ENCODE data around the gene SYNPO2. TPM values are rescaled to one million over a fixed set of nuclear protein-coding genes. Genes with fewer than 3 reads are reported as not detected.

SYNPO2 gene
- total RNA-seq, 1 experiment from 2014 or later = 0.28 TPM

DNA sequence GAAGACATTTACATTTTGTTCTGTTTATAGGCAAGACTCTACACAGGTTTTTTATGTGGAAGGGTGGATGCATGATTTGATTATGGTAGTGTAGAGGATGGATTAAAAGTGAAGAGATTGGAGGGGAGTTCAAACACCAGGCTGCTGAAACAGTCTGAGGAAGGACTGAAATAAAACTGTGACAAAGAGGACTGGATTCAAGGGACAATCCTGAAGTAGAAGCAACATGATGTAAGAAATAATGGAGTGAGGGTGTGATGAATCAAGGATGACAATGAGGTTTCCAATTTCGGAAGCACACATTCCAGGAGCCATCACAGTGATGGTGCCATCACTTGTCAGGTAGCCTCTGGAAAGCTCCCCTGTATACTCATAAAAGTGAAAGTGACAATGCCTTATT, 103.5 kb downstream of the SYNPO2 start:
- Histone ChIP-seq H3K4me3 (ENCODE audit: low read depth in 2 of 2, low read length in 2 of 2) (no peak overlapping the region), H3K4me1 (ENCODE audit: control insufficient read depth, insufficient read depth, low read length) (no peaks in the 10 kb centered on the region), H3K27me3 (ENCODE audit: control insufficient read depth, insufficient read depth, low read length) (no peaks in the 10 kb centered on the region), H3K9me3 (ENCODE audit: control insufficient read depth, insufficient read depth, low read depth, low read length) (no peaks in the 10 kb centered on the region), H3K36me3 (ENCODE audit: control insufficient read depth, insufficient read depth, low read length) (no peaks in the 10 kb centered on the region), H3K27ac (ENCODE audit: low read length) (no peak overlapping the region)
- DNase-seq (ENCODE audit: low read depth, low spot score) = no peak
- no TSS peak for BruUV-seq (replicated peaks)
- POLR2A ChIA-PET = no interaction called here
- no peak for ATAC-seq
- intact Hi-C loops (cut with micrococcal nuclease; ENCODE audit: unreplicated experiment) (no loop called here), in situ Hi-C loops (cut with HindIII; ENCODE audit: low pct_unique_long_range_greater_than_20kb, low sequenced_read_pairs) (no loop called here)
- CTCF ChIA-PET = no interaction called here
- TF ChIP-seq POLR2AphosphoS5 (IDR thresholded peaks at IDR 0.05; ENCODE audit: low read depth, low read length) = no peak
- no peak for TF ChIP-seq SIN3A (IDR thresholded peaks at IDR 0.05; ENCODE audit: borderline replicate concordance, insufficient read depth, low read depth, low read length)
- TF ChIP-seq TCF7L2 (IDR thresholded peaks at IDR 0.05; ENCODE audit: low read depth, low read length) = no peak
- TF ChIP-seq, protein P1, sequence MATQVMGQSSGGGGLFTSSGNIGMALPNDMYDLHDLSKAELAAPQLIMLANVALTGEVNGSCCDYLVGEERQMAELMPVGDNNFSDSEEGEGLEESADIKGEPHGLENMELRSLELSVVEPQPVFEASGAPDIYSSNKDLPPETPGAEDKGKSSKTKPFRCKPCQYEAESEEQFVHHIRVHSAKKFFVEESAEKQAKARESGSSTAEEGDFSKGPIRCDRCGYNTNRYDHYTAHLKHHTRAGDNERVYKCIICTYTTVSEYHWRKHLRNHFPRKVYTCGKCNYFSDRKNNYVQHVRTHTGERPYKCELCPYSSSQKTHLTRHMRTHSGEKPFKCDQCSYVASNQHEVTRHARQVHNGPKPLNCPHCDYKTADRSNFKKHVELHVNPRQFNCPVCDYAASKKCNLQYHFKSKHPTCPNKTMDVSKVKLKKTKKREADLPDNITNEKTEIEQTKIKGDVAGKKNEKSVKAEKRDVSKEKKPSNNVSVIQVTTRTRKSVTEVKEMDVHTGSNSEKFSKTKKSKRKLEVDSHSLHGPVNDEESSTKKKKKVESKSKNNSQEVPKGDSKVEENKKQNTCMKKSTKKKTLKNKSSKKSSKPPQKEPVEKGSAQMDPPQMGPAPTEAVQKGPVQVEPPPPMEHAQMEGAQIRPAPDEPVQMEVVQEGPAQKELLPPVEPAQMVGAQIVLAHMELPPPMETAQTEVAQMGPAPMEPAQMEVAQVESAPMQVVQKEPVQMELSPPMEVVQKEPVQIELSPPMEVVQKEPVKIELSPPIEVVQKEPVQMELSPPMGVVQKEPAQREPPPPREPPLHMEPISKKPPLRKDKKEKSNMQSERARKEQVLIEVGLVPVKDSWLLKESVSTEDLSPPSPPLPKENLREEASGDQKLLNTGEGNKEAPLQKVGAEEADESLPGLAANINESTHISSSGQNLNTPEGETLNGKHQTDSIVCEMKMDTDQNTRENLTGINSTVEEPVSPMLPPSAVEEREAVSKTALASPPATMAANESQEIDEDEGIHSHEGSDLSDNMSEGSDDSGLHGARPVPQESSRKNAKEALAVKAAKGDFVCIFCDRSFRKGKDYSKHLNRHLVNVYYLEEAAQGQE (IDR thresholded peaks at IDR 0.05; ENCODE audit: insufficient read depth in 1 of 2, low read depth in 2 of 2, low read length in 1 of 2) = no peak
- TF ChIP-seq, protein P2, sequence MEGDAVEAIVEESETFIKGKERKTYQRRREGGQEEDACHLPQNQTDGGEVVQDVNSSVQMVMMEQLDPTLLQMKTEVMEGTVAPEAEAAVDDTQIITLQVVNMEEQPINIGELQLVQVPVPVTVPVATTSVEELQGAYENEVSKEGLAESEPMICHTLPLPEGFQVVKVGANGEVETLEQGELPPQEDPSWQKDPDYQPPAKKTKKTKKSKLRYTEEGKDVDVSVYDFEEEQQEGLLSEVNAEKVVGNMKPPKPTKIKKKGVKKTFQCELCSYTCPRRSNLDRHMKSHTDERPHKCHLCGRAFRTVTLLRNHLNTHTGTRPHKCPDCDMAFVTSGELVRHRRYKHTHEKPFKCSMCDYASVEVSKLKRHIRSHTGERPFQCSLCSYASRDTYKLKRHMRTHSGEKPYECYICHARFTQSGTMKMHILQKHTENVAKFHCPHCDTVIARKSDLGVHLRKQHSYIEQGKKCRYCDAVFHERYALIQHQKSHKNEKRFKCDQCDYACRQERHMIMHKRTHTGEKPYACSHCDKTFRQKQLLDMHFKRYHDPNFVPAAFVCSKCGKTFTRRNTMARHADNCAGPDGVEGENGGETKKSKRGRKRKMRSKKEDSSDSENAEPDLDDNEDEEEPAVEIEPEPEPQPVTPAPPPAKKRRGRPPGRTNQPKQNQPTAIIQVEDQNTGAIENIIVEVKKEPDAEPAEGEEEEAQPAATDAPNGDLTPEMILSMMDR (IDR thresholded peaks at IDR 0.05) = no peak

DNA sequence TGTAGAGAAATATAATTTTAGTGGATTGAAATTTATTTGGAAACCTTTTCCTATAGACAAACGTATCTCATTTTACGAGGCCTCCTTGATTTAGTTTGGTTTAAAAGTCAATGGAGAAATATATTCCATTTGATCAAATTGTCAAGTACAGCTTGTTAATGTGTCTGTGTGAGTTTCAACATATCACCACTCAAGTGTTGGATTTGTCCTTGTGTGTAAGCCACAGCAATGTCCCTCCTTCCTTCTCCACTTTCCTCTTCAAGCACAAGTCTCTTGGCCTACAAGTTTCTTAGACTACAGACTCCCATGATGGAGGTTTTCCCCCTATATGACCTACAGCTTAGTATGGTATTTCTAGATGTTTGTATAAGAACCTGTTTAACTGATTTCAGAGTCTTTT, 104.7 kb downstream of the SYNPO2 start:
- DNase-seq (ENCODE audit: low read depth, low spot score) = no peak
- CTCF ChIA-PET = no interaction called here
- no peak overlapping the region for H3K4me3 ChIP-seq (ENCODE audit: low read depth in 2 of 2, low read length in 2 of 2)
- in situ Hi-C loops (cut with HindIII; ENCODE audit: low pct_unique_long_range_greater_than_20kb, low sequenced_read_pairs) (no loop called here), intact Hi-C loops (cut with micrococcal nuclease; ENCODE audit: unreplicated experiment) (no loop called here)
- no peak for ATAC-seq
- H3K27ac ChIP-seq (ENCODE audit: low read length) = no peak overlapping the region
- no peaks in the 10 kb centered on the region for H3K27me3 ChIP-seq (ENCODE audit: control insufficient read depth, insufficient read depth, low read length)
- H3K36me3 ChIP-seq (ENCODE audit: control insufficient read depth, insufficient read depth, low read length) = no peaks in the 10 kb centered on the region
- POLR2A ChIA-PET = interaction anchor here (0.6 kb wide), 1 partner anchor 236 kb away, joined by 3 read pairs; no protein-coding TSS in a partner anchor
- no TSS peak for BruUV-seq (replicated peaks)
- no peaks in the 10 kb centered on the region for H3K4me1 ChIP-seq (ENCODE audit: control insufficient read depth, insufficient read depth, low read length)
- TF ChIP-seq, protein P1 (IDR thresholded peaks at IDR 0.05; ENCODE audit: insufficient read depth in 1 of 2, low read depth in 2 of 2, low read length in 1 of 2) = no peak
- TF ChIP-seq, protein P2 (IDR thresholded peaks at IDR 0.05) = no peak
- TF ChIP-seq TCF7L2 (IDR thresholded peaks at IDR 0.05; ENCODE audit: low read depth, low read length) (no peak), POLR2AphosphoS5 (IDR thresholded peaks at IDR 0.05; ENCODE audit: low read depth, low read length) (no peak), SIN3A (IDR thresholded peaks at IDR 0.05; ENCODE audit: borderline replicate concordance, insufficient read depth, low read depth, low read length) (no peak)
- H3K9me3 ChIP-seq (ENCODE audit: control insufficient read depth, insufficient read depth, low read depth, low read length) = no peaks in the 10 kb centered on the region
